Measurements from ENCODE around the gene CFAP97. TPM values are rescaled to one million over a fixed set of nuclear protein-coding genes. Genes with fewer than 3 reads are reported as not detected.

The CFAP97 gene
- total RNA-seq, 1 experiment from 2014 or later: 12.4 TPM

- TF ChIP-seq EZH2phosphoT487 (IDR thresholded peaks at IDR 0.05; ENCODE audit: borderline replicate concordance, low read length) (no peak), EZH2 (IDR thresholded peaks at IDR 0.05; ENCODE audit: low read length, unreplicated experiment) (no peak), CTCF (conservative IDR thresholded peaks at IDR 0.05; ENCODE audit: low read depth, low read length) (no peak)
- intact Hi-C loops (cut with micrococcal nuclease): no loop called here
- no peak overlapping the region for H3K9ac ChIP-seq (ENCODE audit: low read length)
- DNase-seq (no peak), ATAC-seq (no peak)
- BruUV-seq (replicated peaks): no TSS peak
- no peak overlapping the region for H3K27ac ChIP-seq (ENCODE audit: low read length)
- H3K79me2 ChIP-seq (ENCODE audit: low read length): no peaks in the 10 kb centered on the region
- no peaks in the 10 kb centered on the region for H3K9me2 ChIP-seq (replicated peaks; ENCODE audit: low read length)
- no peaks in the 10 kb centered on the region for H3F3A ChIP-seq (ENCODE audit: low read length, unreplicated experiment)
- no peak overlapping the region for H3K4me3 ChIP-seq (ENCODE audit: low read length)
- H3K4me2 ChIP-seq (ENCODE audit: low read length): no peak overlapping the region
- POLR2A ChIA-PET (ENCODE audit: unreplicated experiment): no interaction called here
- no peaks in the 10 kb centered on the region for H4K20me1 ChIP-seq (ENCODE audit: low read length)
- H3K9me3 ChIP-seq (ENCODE audit: low read length): no peaks in the 10 kb centered on the region
- no peak overlapping the region for H2AFZ ChIP-seq (ENCODE audit: low read length)
- H3K27me3 ChIP-seq (ENCODE audit: low read length): no peaks in the 10 kb centered on the region
- no peaks in the 10 kb centered on the region for H3K36me3 ChIP-seq (ENCODE audit: low read depth, low read length)
- peaks cover 6% of the 10 kb centered on the region; the same call in 1 of the 2 replicates for H3K4me1 ChIP-seq (ENCODE audit: insufficient read depth, low read length)
- CTCF ChIA-PET: no interaction called here
Observed at GRCh38 chr4:185151296-185151695, 52.5 kb downstream of the CFAP97 start.

- DNase-seq (no peak), ATAC-seq (no peak)
- Histone ChIP-seq H3F3A (ENCODE audit: low read length, unreplicated experiment) (no peaks in the 10 kb centered on the region), H3K79me2 (ENCODE audit: low read length) (peaks cover 7% of the 10 kb centered on the region; the same call in 1 of the 2 replicates), H3K27ac (ENCODE audit: low read length) (no peak overlapping the region), H3K4me2 (ENCODE audit: low read length) (no peak overlapping the region), H3K36me3 (ENCODE audit: low read depth, low read length) (no peaks in the 10 kb centered on the region), H3K9me2 (replicated peaks; ENCODE audit: low read length) (no peaks in the 10 kb centered on the region), H3K4me1 (ENCODE audit: insufficient read depth, low read length) (peaks cover 8% of the 10 kb centered on the region; the same call in 1 of the 2 replicates), H3K9ac (ENCODE audit: low read length) (no peak overlapping the region), H3K27me3 (ENCODE audit: low read length) (no peaks in the 10 kb centered on the region), H3K9me3 (ENCODE audit: low read length) (no peaks in the 10 kb centered on the region), H3K4me3 (ENCODE audit: low read length) (no peak overlapping the region), H4K20me1 (ENCODE audit: low read length) (no peaks in the 10 kb centered on the region), H2AFZ (ENCODE audit: low read length) (no peak overlapping the region)
- no peak for TF ChIP-seq EZH2 (IDR thresholded peaks at IDR 0.05; ENCODE audit: low read length, unreplicated experiment)
- no peak for TF ChIP-seq CTCF (conservative IDR thresholded peaks at IDR 0.05; ENCODE audit: low read depth, low read length)
- TF ChIP-seq EZH2phosphoT487 (IDR thresholded peaks at IDR 0.05; ENCODE audit: borderline replicate concordance, low read length): no peak
- BruUV-seq (replicated peaks): no TSS peak
- intact Hi-C loops (cut with micrococcal nuclease): no loop called here
- ChIA-PET CTCF (no interaction called here), POLR2A (ENCODE audit: unreplicated experiment) (no interaction called here)
Observed at GRCh38 chr4:185149392-185149791, 54.4 kb downstream of the CFAP97 start.

- TF ChIP-seq EZH2 (IDR thresholded peaks at IDR 0.05; ENCODE audit: low read length, unreplicated experiment): no peak
- no peak for TF ChIP-seq CTCF (conservative IDR thresholded peaks at IDR 0.05; ENCODE audit: low read depth, low read length)
- no peak for TF ChIP-seq EZH2phosphoT487 (IDR thresholded peaks at IDR 0.05; ENCODE audit: borderline replicate concordance, low read length)
- H3F3A ChIP-seq (ENCODE audit: low read length, unreplicated experiment): no peaks in the 10 kb centered on the region
- H4K20me1 ChIP-seq (ENCODE audit: low read length): peaks cover 6% of the 10 kb centered on the region; the same call in 1 of the 2 replicates
- no peak for DNase-seq
- H3K36me3 ChIP-seq (ENCODE audit: low read depth, low read length): no peaks in the 10 kb centered on the region
- H3K4me3 ChIP-seq (ENCODE audit: low read length): no peak overlapping the region
- no peaks in the 10 kb centered on the region for H3K27me3 ChIP-seq (ENCODE audit: low read length)
- ChIA-PET POLR2A (ENCODE audit: unreplicated experiment) (no interaction called here), CTCF (no interaction called here)
- H3K9me3 ChIP-seq (ENCODE audit: low read length): no peaks in the 10 kb centered on the region
- H3K79me2 ChIP-seq (ENCODE audit: low read length): peaks cover 17% of the 10 kb centered on the region
- BruUV-seq (replicated peaks): no TSS peak
- H3K9ac ChIP-seq (ENCODE audit: low read length): no peak overlapping the region
- intact Hi-C loops (cut with micrococcal nuclease): no loop called here
- H3K4me1 ChIP-seq (ENCODE audit: insufficient read depth, low read length): peaks cover 13% of the 10 kb centered on the region; the same call in 1 of the 2 replicates
- no peak overlapping the region for H3K4me2 ChIP-seq (ENCODE audit: low read length)
- ATAC-seq: no peak
- H3K9me2 ChIP-seq (replicated peaks; ENCODE audit: low read length): no peaks in the 10 kb centered on the region
- H3K27ac ChIP-seq (ENCODE audit: low read length): no peak overlapping the region
- no peak overlapping the region for H2AFZ ChIP-seq (ENCODE audit: low read length)
Observed at GRCh38 chr4:185145572-185145971, 58.2 kb downstream of the CFAP97 start.

Measured in PC-3 (cell line).